Measurements from ENCODE around the gene UBR3.

The UBR3 gene

DNA sequence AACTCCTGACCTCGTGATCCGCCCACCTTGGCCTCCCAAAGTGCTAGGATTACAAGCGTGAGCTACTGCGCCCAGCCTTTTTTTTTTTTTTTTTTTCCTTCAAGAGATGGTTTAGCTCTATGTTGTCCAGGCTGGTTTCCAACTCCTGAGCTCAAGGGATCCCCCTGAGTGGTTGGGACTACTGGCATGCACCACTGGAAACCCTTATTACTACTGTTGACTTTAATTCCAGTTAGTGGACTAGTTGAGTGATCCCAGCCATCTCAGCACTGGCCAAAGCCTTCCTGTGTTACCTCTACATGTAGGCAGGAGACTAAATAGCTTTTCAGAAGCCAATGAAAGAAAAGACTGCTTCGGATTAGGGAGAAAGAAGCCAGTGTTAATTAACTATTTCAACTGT is 36.7 kb upstream of the UBR3 start:
- no peak for DNase-seq (ENCODE audit: extremely low read depth, insufficient read length)
- H3K4me3 ChIP-seq (replicated peaks; ENCODE audit: low read depth, low read length): no peak overlapping the region

DNA sequence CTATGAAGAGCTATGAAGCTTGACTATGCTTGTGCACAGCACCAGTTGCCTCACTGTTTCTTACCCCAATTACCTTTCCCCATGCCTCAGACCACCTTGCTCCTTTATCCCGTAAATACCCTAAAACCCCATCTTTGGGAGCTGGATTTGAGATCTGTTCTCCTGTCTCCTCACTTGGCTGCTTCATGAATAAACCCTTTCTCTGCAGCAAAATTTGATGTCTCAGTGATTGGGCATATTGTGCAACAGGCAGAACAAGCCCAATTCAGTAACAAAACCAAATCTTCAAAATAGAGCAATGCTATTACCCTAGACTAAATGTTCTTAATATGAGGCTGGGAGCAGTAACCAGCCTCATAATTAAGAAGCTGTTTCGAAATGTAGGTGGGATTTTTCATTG is 32.1 kb upstream of the UBR3 start:
- TF ChIP-seq, protein P1, sequence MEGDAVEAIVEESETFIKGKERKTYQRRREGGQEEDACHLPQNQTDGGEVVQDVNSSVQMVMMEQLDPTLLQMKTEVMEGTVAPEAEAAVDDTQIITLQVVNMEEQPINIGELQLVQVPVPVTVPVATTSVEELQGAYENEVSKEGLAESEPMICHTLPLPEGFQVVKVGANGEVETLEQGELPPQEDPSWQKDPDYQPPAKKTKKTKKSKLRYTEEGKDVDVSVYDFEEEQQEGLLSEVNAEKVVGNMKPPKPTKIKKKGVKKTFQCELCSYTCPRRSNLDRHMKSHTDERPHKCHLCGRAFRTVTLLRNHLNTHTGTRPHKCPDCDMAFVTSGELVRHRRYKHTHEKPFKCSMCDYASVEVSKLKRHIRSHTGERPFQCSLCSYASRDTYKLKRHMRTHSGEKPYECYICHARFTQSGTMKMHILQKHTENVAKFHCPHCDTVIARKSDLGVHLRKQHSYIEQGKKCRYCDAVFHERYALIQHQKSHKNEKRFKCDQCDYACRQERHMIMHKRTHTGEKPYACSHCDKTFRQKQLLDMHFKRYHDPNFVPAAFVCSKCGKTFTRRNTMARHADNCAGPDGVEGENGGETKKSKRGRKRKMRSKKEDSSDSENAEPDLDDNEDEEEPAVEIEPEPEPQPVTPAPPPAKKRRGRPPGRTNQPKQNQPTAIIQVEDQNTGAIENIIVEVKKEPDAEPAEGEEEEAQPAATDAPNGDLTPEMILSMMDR (IDR thresholded peaks at IDR 0.05; ENCODE audit: insufficient read depth, low read length, poor library complexity, severe bottlenecking): no peak
- Histone ChIP-seq H3K4me3 (replicated peaks; ENCODE audit: low read depth, low read length) (no peak overlapping the region), H3K27me3 (replicated peaks; ENCODE audit: control insufficient read depth, insufficient read depth, low read length) (no peaks in the 10 kb centered on the region), H3K36me3 (ENCODE audit: control insufficient read depth, insufficient read depth, low read length) (no peaks in the 10 kb centered on the region)
- DNase-seq (ENCODE audit: extremely low read depth, insufficient read length): no peak

More for the DNA sequence above, 36.7 kb upstream of the UBR3 start:
- H3K36me3 ChIP-seq (ENCODE audit: control insufficient read depth, insufficient read depth, low read length): no peaks in the 10 kb centered on the region
- TF ChIP-seq, protein P1 (IDR thresholded peaks at IDR 0.05; ENCODE audit: insufficient read depth, low read length, poor library complexity, severe bottlenecking): no peak
- no peaks in the 10 kb centered on the region for H3K27me3 ChIP-seq (replicated peaks; ENCODE audit: control insufficient read depth, insufficient read depth, low read length)

DNA sequence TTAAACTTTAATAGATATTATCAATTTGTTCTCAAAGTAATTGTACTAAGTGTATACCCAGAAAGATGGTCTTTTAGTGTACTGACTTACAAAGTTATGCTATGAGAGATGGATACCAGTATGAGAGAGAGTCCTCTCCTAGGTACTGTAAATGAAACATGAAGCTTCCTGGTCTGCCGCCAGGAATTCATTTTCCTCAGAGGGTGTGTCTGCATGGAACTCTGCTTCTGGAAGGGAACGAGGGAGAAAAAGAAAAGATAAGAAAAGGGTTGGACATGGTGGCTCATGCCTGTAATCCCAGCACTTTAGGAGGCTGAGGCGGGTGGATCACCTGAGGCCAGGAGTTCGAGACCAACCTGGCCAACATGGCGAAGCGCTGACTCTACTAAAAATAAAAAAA is 30.8 kb upstream of the UBR3 start:
- TF ChIP-seq, protein P1 (IDR thresholded peaks at IDR 0.05; ENCODE audit: insufficient read depth, low read length, poor library complexity, severe bottlenecking): no peak
- no peak overlapping the region for H3K4me3 ChIP-seq (replicated peaks; ENCODE audit: low read depth, low read length)
- H3K36me3 ChIP-seq (ENCODE audit: control insufficient read depth, insufficient read depth, low read length): no peaks in the 10 kb centered on the region
- DNase-seq (ENCODE audit: extremely low read depth, insufficient read length): no peak
- H3K27me3 ChIP-seq (replicated peaks; ENCODE audit: control insufficient read depth, insufficient read depth, low read length): no peaks in the 10 kb centered on the region

DNA sequence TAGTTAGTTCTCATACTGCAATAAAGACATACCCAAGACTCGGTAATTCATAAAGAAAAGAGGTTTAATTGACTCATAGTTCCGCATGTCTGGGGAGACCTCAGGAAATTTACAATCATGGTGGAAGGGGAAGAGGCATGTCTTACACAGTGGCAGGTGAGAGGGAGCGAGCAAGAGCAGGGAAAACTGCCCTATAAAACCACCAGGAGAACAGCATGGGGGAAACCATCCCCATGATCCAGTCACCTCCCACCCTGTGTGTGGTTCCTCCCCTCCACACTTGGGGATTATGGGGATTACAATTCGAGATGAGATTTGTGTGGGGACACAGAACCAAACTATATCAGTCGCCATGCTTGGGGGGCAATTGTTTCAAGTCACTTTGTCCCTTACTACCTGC is 29.7 kb upstream of the UBR3 start:
- Histone ChIP-seq H3K27me3 (replicated peaks; ENCODE audit: control insufficient read depth, insufficient read depth, low read length) (no peaks in the 10 kb centered on the region), H3K36me3 (ENCODE audit: control insufficient read depth, insufficient read depth, low read length) (no peaks in the 10 kb centered on the region), H3K4me3 (replicated peaks; ENCODE audit: low read depth, low read length) (no peak overlapping the region)
- no peak for DNase-seq (ENCODE audit: extremely low read depth, insufficient read length)
- TF ChIP-seq, protein P1 (IDR thresholded peaks at IDR 0.05; ENCODE audit: insufficient read depth, low read length, poor library complexity, severe bottlenecking): no peak

DNA sequence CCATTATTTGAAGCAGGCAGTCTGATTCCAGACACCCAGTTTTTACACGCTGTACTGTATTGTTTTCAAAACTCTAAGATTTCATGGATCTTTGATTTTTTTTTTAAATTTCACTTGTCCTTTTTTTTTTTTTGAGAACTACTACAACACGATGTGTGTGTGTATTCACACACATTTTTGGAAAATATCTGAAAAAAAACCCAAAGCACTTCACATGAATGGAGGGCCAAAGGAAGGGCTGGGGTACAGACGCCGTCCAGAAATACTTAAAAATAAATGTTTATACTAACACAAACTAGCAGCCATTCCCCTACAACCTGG is 28.9 kb upstream of the UBR3 start:
- peak overlapping the region; percentile 77 for H3K4me3 ChIP-seq (replicated peaks; ENCODE audit: low read depth, low read length)
- DNase-seq (ENCODE audit: extremely low read depth, insufficient read length): no peak
- TF ChIP-seq, protein P1 (IDR thresholded peaks at IDR 0.05; ENCODE audit: insufficient read depth, low read length, poor library complexity, severe bottlenecking): no peak
- no peaks in the 10 kb centered on the region for H3K27me3 ChIP-seq (replicated peaks; ENCODE audit: control insufficient read depth, insufficient read depth, low read length)
- no peaks in the 10 kb centered on the region; the same call in 1 of the 2 replicates for H3K36me3 ChIP-seq (ENCODE audit: control insufficient read depth, insufficient read depth, low read length)

All from GM06990 (cell line).